Keratinocyte (primary cell): ENCODE measurements around the gene PAPPA. TPM values are rescaled to one million over a fixed set of nuclear protein-coding genes. Genes with fewer than 3 reads are reported as not detected.
A peak's percentile ranks its signal among the peaks of the same experiment; 100 is the strongest.

Experiments
- DNase-seq: peaks from one replicate; pipeline ENCODE4 v3.0.0-alpha.2; 2011; ENCODE audit warnings: low read depth, missing footprints, low spot score
- FAIRE-seq: peaks from 2 replicates; lab custom pipeline; 2011; peaks lifted over from hg19 to GRCh38; lab: Jason Lieb, UNC
- H2AFZ ChIP-seq: 2 replicates; pipeline ENCODE4 v1.6.0; 2012; ENCODE audit warnings: low read length, control low read depth, inconsistent platforms; ENCODE audit not compliant: control insufficient read depth
- H3K27ac ChIP-seq: 2 replicates; pipeline ENCODE4 v1.5.1; 2011; ENCODE audit warnings: low read length; ENCODE audit not compliant: control insufficient read depth, insufficient read depth
- H3K27me3 ChIP-seq: 3 replicates; pipeline ENCODE4 v1.6.0; 2011; ENCODE audit warnings: low read length; ENCODE audit not compliant: control insufficient read depth, insufficient read depth; ENCODE audit errors: extremely low read depth
- H3K36me3 ChIP-seq, 2 experiments: 2 replicates in 1 of 2; 3 replicates in 1 of 2; pipeline ENCODE4 v1.5.1; 2011; ENCODE audit warnings: low read length in 2 of 2, mild to moderate bottlenecking in 1 of 2; ENCODE audit not compliant: control insufficient read depth in 2 of 2, insufficient read depth in 2 of 2; ENCODE audit errors: extremely low read depth in 1 of 2
- H3K4me1 ChIP-seq: 3 replicates; pipeline ENCODE4 v1.5.1; 2011; ENCODE audit warnings: low read length; ENCODE audit not compliant: control insufficient read depth, insufficient read depth; ENCODE audit errors: extremely low read depth
- H3K4me2 ChIP-seq: 3 replicates; pipeline ENCODE4 v1.6.0; 2011; ENCODE audit warnings: low read depth, low read length; ENCODE audit not compliant: control insufficient read depth, insufficient read depth; ENCODE audit errors: extremely low read depth
- H3K4me3 ChIP-seq, 3 experiments: fragments of 200-600 bp in 1 of 3; sonication (generic) in 1 of 3; 2 replicates in 2 of 3; 3 replicates in 1 of 3; pipeline ENCODE4 v1.5.1; 2011 to 2016; ENCODE audit warnings: low read length in 3 of 3, mild to moderate bottlenecking in 3 of 3, control low read depth in 2 of 3, inconsistent platforms in 1 of 3, low read depth in 1 of 3, mixed read lengths in 1 of 3, mixed run types in 1 of 3, moderate library complexity in 1 of 3; ENCODE audit not compliant: control insufficient read depth in 2 of 3, insufficient read depth in 2 of 3; ENCODE audit errors: extremely low read depth in 1 of 3
- H3K79me2 ChIP-seq: 2 replicates; pipeline ENCODE4 v1.6.0; 2012; ENCODE audit warnings: low read length; ENCODE audit not compliant: control insufficient read depth, insufficient read depth
- H3K9ac ChIP-seq: 3 replicates; pipeline ENCODE4 v1.6.0; 2011; ENCODE audit warnings: low read length; ENCODE audit not compliant: control insufficient read depth, insufficient read depth; ENCODE audit errors: extremely low read depth
- H3K9me1 ChIP-seq: 3 replicates; pipeline ENCODE4 v1.6.0; 2011; ENCODE audit warnings: low read length; ENCODE audit not compliant: control insufficient read depth, insufficient read depth; ENCODE audit errors: extremely low read depth
- H3K9me3 ChIP-seq: 2 replicates; pipeline ENCODE4 v1.5.1; 2012; ENCODE audit warnings: low read depth, low read length; ENCODE audit not compliant: control insufficient read depth
- H4K20me1 ChIP-seq: 3 replicates; pipeline ENCODE4 v1.6.0; 2011; ENCODE audit warnings: low read length; ENCODE audit not compliant: control insufficient read depth, insufficient read depth; ENCODE audit errors: extremely low read depth
- EZH2 ChIP-seq: IDR thresholded peaks from one replicate; pipeline ENCODE4 v1.6.1; 2012; ENCODE audit warnings: inconsistent platforms, mild to moderate bottlenecking, low read length, moderate library complexity
- dilution Hi-C: fragments of 300-500 bp; cut with MboI; formaldehyde crosslinking; loops from one replicate; pipeline ENCODE4 v1.7.0; 2020; ENCODE audit warnings: low sequenced_read_pairs; ENCODE audit not compliant: extremely low pct_ligation_motif_present
- polyA plus RNA-seq, 5 experiments: library from polyadenylated mRNA; depleted of rRNA in 3 of 5; stranded (reverse) in 3 of 5; stranded (forward) in 1 of 5; unstranded in 1 of 5; fragments of >200 nt; gene quantifications; 1 replicate in 1 of 5; 2 replicates in 3 of 5; 3 replicates in 1 of 5; pipeline versions ENCODE4 v1.2.1 to v1.2.3, GENCODE V29; 2011 to 2012; ENCODE audit warnings: missing spikeins in 2 of 5, low read depth in 1 of 5, low replicate concordance in 1 of 5
- TF ChIP-seq, protein P1 (sequence below), 3 experiments: IDR thresholded peaks in 1 of 3; conservative IDR thresholded peaks in 1 of 3; optimal IDR thresholded peaks in 1 of 3; 2 replicates in 2 of 3; 3 replicates in 1 of 3; pipeline versions ENCODE3 to v1.5.1; 2011; ENCODE audit warnings: low read length in 3 of 3, mild to moderate bottlenecking in 3 of 3, moderate library complexity in 2 of 3, control low read depth in 1 of 3, inconsistent platforms in 1 of 3; ENCODE audit not compliant: insufficient read depth in 2 of 3; ENCODE audit errors: extremely low read depth in 1 of 3

The PAPPA gene
- polyA plus RNA-seq, 1 donor (not counting 4 experiments of a cell fraction or from before 2014, with no cell fraction given) = 0.77 TPM

DNA sequence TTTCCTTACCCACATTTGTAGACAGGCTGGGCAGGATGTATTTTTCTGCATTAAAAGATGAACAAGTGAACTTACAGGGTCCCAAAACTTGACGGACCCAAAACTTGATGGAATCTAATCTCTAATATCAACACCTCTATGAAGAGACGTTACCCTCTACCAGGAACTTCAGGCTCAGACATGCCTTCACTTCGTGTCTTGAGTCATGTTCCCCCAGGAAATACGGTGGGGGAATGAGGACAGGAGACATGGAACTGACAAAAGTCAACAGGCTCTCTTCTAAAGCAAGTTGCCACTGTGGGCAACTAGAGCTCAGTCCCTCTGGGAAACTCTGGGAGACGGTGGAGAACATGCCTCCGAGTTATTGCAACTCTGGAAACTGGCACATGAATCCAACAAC, 196.1 kb downstream of the PAPPA start:
- H2AFZ ChIP-seq = no peak overlapping the region
- no peak overlapping the region for H3K9ac ChIP-seq
- H3K4me2 ChIP-seq = peak overlapping the region; percentile 18
- no peaks in the 10 kb centered on the region for H4K20me1 ChIP-seq
- H3K9me1 ChIP-seq = no peaks in the 10 kb centered on the region
- DNase-seq (no peak), FAIRE-seq (peak; percentile 80)
- dilution Hi-C loops = no loop called here
- no peak overlapping the region for H3K27ac ChIP-seq
- TF ChIP-seq, protein P1, sequence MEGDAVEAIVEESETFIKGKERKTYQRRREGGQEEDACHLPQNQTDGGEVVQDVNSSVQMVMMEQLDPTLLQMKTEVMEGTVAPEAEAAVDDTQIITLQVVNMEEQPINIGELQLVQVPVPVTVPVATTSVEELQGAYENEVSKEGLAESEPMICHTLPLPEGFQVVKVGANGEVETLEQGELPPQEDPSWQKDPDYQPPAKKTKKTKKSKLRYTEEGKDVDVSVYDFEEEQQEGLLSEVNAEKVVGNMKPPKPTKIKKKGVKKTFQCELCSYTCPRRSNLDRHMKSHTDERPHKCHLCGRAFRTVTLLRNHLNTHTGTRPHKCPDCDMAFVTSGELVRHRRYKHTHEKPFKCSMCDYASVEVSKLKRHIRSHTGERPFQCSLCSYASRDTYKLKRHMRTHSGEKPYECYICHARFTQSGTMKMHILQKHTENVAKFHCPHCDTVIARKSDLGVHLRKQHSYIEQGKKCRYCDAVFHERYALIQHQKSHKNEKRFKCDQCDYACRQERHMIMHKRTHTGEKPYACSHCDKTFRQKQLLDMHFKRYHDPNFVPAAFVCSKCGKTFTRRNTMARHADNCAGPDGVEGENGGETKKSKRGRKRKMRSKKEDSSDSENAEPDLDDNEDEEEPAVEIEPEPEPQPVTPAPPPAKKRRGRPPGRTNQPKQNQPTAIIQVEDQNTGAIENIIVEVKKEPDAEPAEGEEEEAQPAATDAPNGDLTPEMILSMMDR (optimal IDR thresholded peaks at IDR 0.05 in 1 of 3, IDR thresholded peaks at IDR 0.05 in 1 of 3, conservative IDR thresholded peaks at IDR 0.05 in 1 of 3; ENCODE audit: extremely low read depth in 1 of 3, insufficient read depth in 2 of 3, low read length in 3 of 3) = no peak
- no peaks in the 10 kb centered on the region for H3K9me3 ChIP-seq
- H3K4me3 ChIP-seq = no peak overlapping the region
- H3K4me1 ChIP-seq = peaks cover 5% of the 10 kb centered on the region
- no peaks in the 10 kb centered on the region for H3K36me3 ChIP-seq
- no peaks in the 10 kb centered on the region for H3K79me2 ChIP-seq
- H3K27me3 ChIP-seq = no peaks in the 10 kb centered on the region

DNA sequence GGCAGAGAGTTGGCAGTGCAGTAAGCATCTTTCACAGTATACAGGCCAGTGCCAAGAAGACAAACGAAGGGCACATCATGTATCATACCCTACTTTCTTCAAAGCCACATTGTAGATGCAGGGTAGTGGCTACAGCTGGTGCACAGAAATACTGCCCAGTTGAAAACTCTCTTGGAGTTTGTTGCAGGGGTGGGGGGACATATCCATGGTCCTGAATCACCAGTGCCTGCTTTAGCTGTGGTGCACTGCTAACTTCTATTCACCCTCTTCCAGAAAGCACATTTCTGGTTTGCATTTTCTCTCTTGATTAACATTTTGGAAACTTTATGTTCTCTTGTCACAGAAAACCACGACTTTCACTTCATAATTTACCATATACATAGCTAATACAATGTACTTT, 196.6 kb downstream of the PAPPA start:
- FAIRE-seq = no peak
- H3K79me2 ChIP-seq = no peaks in the 10 kb centered on the region
- no peak overlapping the region for H2AFZ ChIP-seq
- TF ChIP-seq, protein P1 (optimal IDR thresholded peaks at IDR 0.05 in 1 of 3, IDR thresholded peaks at IDR 0.05 in 1 of 3, conservative IDR thresholded peaks at IDR 0.05 in 1 of 3; ENCODE audit: extremely low read depth in 1 of 3, insufficient read depth in 2 of 3, low read length in 3 of 3) = no peak
- no peak for TF ChIP-seq EZH2
- H3K9ac ChIP-seq = no peak overlapping the region
- H3K4me2 ChIP-seq = no peak overlapping the region
- H3K27me3 ChIP-seq = no peaks in the 10 kb centered on the region
- H3K36me3 ChIP-seq = no peaks in the 10 kb centered on the region
- no peak overlapping the region for H3K4me3 ChIP-seq
- dilution Hi-C loops = no loop called here
- H3K9me3 ChIP-seq = no peaks in the 10 kb centered on the region
- H3K4me1 ChIP-seq = peaks cover 5% of the 10 kb centered on the region
- no peaks in the 10 kb centered on the region for H4K20me1 ChIP-seq
- H3K27ac ChIP-seq = no peak overlapping the region
- DNase-seq = no peak
- no peaks in the 10 kb centered on the region for H3K9me1 ChIP-seq
